ENCODE data around the gene HOXD1.

Gene HOXD1

DNA sequence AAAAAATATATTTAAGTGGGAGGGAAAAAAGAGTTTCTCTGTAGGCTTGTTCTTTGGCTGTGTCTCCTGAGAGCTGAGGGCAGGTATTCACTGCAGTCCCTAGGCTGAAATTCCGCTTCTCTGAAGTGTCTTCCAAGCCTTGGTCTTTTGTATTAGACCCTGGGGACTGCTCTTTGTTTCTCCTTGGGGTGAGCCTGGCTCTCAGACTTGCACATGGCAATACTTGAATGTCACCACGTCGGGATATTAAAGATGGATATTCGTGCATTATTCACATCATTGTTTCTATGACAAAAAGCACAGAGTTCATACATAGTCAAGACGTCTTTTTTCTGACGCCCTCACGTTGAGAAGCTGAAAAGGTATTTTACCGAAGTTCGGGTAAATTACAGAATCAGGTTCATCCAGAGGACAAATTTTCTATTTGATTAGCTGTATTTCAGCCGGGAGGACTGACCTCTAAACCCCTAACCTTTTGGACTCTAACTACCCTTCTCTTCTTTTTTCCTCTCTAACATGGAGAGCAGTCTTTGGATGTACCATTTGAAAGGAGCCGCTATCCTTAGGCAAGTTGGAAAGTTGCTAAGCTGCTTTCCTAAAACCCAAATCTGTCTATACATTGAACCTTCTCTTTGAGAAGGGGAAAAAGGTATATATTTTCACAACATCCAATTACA is 33.8 kb upstream of the HOXD1 start:
- no peak for DNase-seq

DNA sequence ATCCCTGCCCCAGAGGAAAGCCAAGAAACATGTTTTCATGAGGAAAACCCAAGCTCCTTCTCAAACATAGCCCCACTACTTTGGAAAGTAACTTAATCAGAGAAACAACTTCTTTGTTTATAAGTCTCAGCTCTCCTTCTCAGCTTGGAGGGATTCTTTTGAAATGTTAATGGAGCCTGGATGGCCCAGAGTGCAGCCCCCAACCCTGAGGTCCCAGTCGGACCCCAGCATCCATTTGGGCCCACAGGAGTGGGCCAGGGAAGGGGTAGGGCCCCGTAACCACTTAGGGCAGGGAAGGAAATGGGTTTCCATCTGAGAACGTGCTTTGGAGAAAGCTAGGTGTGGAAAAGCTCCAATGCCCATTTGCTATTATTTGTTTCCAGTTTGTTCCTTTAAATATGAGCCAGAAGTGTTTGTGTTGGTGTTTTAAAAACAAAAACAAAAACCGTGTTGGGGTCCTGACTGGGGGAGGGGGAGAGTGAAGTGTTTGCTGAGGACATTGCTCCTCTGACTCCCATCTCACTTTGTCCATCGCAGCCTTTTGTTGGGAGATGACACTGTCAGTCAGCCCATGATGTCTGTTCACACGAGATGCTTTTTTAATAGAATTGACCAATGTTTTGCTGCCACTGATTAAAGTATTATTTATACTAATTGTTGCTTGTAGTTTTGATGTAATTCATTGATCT is 33.0 kb upstream of the HOXD1 start:
- no peak for DNase-seq

DNA sequence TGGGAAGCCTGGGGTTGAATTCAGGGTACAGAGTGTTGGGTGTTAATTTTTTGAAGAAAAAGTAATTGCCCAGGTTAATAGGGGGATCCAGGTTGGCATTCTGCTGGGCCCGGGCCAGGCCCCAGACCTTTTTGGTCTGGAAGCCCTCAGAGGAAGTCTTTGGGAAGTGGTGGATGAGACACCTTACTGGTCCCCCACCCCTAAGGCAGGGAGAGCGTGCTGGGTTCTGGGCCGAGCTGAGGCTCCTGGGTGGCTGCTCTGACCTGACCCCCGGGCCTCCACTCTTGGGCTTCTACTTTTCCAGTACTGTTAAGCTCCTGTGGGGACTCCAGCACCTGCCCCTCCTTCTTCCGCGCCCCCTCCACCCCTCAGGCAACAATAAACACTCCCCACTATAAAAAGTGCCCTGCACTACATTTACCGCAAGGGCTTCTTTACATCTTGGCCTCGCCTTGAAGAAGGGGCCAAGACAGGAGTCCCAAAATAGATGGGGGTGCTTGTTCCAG is 32.1 kb upstream of the HOXD1 start:
- no peak for DNase-seq

DNA sequence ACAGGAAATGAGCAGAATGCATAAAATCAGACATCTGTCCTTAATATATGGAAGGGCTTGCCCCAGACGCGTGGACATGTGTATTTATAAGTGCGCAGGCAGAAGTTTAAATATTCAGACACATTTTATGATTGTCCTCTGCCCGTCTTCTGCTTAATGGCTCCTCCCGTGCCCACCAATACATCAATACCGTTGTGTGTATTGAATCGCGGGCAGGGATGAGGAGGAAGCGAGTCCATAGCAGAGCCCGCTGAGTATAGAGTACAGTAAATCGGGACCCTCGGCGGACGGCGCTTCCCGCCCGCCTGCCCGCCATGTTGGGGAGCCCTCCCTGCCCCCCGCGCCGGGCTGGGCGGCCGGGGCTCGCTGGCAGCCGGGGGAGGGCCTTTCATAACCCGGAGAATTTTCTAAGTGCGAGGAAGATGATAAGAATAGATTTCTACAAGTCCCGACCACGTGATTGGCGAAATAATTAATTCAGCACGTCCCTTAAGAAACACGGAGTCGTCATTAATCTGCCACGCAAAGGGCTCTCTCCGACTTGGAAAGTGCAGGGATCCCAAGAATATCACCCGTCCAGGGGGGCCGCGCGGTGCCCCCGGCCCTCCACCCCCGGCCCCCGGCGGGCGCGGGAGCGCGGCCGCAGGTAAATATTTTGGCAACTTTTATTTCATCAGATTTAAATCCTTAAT is 31.5 kb upstream of the HOXD1 start, which contains the start of gene HOXD3:
TSS of gene HOXD3 (plus strand) at position 501 of the 692 bp plus-strand sequence. CDS start 11,808 bp downstream, outside the sequence.
- no peak for DNase-seq

DNA sequence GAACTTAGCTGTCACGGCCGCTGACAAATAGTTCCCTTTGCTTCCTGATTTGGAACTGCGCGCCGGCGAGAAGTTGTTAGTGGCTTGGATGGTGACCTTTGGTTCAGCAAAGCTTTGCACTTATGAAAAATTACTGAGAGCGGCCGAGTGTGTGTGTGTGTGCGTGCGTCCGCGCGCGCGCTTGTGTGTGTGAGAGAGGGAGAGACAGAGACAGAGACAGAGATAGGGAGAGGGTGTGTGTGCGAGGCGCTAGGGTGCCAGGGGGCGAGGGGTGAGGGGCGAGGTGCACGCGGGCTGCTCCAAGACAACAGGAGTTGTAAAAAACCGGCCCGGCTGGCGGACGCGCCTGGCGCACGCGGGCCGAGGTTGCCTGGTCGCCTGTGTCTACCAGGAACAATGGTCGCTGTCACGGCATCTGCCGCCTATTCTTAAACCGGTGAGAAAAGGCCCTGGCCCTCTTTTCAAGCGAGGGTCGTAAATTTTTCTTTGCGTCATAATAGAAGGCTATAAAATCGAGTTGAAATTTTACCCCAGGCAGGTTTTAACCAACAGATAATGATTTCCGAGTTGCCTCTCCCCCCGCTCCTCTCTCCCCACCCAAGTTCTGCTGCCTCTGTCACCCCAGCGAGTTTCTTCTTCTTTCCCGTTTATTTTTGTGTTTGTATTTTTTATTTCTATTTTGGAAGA is 30.8 kb upstream of the HOXD1 start:
- no peak for DNase-seq

GRCh38 chr2:176158186-176158591 is 30.3 kb upstream of the HOXD1 start:
- no peak for DNase-seq

DNA sequence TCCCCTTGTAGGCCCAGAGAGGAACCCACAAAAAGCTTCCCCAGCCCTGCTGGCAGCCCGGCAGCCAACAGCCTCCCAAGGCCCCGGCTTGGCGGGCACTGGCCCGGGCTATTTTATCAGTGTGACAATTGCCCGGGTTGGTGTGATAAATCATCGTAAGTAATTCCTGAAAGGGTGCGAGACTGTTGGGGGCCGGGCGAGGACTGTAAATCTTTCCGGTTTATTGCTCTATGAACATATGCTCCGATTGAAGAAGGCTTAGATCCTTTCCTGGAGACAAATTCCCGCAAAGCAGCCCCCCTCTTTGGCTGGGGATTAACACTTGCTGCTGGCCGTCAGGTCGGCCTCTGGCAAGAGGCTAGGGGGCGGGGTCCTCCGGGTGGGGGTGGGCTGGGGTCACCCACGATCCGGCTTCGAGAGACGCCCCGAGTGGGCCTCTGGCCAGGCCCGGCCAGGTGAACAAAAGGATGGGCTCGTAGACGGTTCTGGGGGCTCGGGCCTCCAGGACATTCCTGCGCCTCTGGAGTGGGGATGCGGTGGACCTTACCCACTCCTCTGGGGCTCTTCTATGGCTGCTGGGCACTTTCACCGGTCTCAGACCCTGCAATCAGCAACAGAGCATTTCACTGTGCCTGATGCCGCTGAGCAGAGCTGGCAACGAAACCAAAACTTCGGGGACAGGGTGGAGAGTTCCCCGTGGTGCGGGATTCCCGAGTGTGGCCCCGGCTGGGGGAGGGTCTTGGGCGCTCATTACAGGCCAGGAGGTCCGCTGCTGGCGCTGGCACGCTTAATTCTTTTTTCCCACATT is 29.4 kb upstream of the HOXD1 start:
- DNase-seq = no peak

- no peak for DNase-seq
Observed at GRCh38 chr2:176159663-176160250, 28.7 kb upstream of the HOXD1 start.

- DNase-seq = no peak
Observed at GRCh38 chr2:176160251-176160985, 28.1 kb upstream of the HOXD1 start.

GRCh38 chr2:176160986-176161824 is 27.3 kb upstream of the HOXD1 start:
- DNase-seq = no peak

DNA sequence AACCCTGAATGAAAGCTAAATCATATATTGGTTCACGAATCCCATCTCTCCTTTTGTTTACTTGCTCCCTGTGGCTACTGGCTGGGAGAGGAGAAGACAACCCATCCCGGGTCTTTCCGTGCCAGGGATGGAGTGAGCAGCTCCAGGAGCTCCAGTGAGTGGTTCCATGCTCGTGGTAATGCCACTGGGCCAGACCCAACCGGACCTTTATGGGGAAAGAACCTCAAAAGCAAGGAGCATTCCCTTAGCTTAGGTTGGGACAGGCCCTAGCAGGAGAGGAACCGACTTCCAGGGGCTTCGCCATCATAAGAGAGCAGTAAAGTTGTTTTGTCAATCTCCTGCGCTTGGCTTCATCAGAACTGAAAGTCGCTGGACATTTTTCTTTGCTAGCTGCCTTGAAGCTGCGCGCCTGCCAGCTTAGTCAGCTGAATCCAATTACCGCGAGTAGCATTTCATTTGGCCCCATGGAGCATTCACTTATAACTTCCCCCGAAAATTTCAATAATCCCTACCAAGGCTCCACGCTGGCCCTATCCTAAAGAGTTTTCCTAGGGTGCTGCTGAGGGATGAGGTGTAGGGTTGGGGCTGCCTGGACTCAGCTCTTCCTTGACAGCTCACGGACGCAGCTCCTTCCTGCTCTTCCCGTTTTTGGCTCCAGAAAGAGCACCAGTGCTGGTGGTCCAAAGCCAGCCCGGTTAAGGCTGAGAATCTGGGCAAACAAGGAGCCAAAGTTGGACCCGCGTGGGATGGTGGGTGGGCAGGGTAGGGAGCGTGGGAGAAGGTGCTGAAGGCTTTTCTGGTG is 26.4 kb upstream of the HOXD1 start:
- no peak for DNase-seq

DNA sequence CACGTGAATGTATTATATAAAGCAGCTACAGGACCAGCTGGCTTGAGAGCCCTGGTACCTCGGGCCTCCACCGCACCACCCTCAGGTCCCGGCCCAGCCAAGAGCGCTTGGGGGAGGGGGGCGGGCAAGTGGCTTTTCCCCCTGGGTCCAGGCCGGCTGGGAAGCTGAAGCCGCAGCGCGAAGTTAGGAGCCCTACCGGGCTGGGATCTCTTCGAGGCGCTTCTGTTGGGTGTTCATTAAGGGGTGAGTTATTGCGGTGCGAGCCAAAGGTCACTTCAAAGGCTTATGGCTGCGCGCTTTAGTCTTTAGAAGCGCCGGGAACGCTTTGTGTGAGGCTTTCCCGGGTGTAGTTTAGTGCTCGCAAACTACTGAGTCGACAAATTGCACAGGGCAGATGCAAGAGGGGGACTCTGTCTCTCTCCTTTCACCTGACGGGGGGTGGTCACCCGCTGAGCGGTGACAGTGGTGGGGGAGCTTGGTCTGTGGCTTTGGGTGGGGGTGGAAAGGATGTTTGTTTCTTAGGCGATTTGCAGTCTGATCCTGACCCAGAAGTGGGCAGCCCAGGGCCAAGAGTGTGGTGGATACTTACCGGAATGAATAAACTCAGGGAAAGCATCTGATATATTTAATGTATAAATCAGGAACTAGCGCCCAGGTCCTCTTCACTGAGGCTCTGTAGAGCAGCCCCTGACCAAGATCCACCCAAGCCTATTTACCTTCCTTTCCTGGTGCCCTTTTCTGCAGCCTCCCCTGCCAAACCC is 25.4 kb upstream of the HOXD1 start:
- no peak for DNase-seq

DNA sequence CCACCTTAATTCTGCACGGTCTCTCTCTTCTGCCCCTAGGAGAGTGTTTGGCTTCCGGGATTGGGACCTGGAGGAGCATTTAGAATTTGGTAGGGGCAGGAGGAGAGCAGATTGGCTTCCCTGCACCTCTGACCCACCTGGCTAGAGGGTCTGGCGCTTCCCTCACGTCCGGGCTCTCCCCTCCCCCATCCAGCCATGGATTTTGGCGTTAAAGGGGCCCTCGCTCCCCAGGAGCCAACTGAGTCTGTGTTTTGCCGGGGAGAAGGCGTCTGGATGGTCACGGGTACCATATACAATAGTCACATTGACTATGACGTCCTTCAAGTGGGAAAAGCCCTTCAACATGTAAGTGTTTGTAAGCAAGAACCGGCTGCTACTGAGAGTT is 24.8 kb upstream of the HOXD1 start:
- DNase-seq = no peak

GRCh38 chr2:176164201-176164600 is 24.3 kb upstream of the HOXD1 start:
- DNase-seq = no peak

GRCh38 chr2:176164611-176165369 is 23.7 kb upstream of the HOXD1 start:
- DNase-seq = no peak

DNA sequence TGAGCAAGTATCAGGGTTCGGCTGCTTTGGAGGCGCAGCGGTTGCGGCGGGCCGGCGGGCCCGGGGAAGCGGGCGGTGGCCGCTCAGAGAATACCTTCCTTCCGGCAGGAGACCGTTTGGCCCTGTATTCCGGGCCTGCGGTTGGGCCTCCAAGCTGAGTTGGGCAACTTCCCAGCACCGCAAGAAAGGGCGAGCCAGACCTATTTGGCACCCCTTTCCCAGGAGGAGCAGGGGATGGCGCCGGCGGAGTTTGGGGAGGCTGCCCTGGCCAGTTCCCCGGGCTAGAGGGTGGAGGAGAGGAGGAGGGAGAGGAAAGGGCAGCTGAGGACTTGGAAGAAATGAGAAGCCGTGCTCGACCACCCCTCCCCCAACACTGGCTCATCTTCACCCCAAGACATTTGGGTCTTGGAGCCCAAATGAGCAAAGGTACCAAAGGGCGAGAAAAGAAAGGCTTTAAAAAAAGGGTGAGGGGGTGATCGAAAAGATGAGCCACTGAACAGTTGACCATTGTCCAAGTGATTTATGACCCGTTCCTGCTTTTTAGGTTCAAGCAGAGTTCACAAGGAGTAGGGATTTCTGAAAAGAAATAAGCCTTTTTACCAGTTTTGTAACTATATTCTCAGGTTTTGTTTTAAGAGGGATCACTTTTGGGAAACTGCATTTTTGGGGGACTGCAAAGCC is 23.0 kb upstream of the HOXD1 start:
- DNase-seq = no peak

GRCh38 chr2:176166272-176166671 is 22.2 kb upstream of the HOXD1 start:
- no peak for DNase-seq

Data from hematopoietic multipotent progenitor cell treated with erythropoietin and hydrocortisone succinate and interleukin-3 and kit ligand, for 6 days (in vitro differentiated cells).